ENCODE results near the gene TNIK. TPM values are rescaled to one million over a fixed set of nuclear protein-coding genes. Genes with fewer than 3 reads are reported as not detected.

The TNIK gene
- total RNA-seq, 6 donors from 2014 or later: 23.2 to 74.4 (median 38.3) TPM

GRCh38 chr3:171026597-171027293, 433.5 kb downstream of the TNIK start, which contains the start of gene SLC2A2:
TSS of gene SLC2A2 (minus strand) at chr3:171026720. CDS start at chr3:171026670, 50 bp downstream.
- Histone ChIP-seq H3K27me3 (no peaks in the 10 kb centered on the region), H3K4me1 (peaks cover 0 to 11% (median 6%) of the 10 kb centered on the region in 4 donors), H3K27ac (no peak within 1 kb of the TSS), H3K36me3 (no peaks in the 10 kb centered on the region), H3K9me3 (no peaks in the 10 kb centered on the region), H3K4me3 (no peak within 1 kb of the TSS)
- WGBS, 2 donors: 88 to 93% methylated on average over 4 of the region's 4 CpGs
- no peak for DNase-seq
- TF ChIP-seq POLR2AphosphoS5 (IDR thresholded peaks at IDR 0.05) (no peak), CTCF (IDR thresholded peaks at IDR 0.05) (no peak), EP300 (IDR thresholded peaks at IDR 0.05) (no peak), POLR2A (IDR thresholded peaks at IDR 0.05) (no peak)
- ATAC-seq (ENCODE audit: low FRiP score in 2 of 2): no peak

DNA sequence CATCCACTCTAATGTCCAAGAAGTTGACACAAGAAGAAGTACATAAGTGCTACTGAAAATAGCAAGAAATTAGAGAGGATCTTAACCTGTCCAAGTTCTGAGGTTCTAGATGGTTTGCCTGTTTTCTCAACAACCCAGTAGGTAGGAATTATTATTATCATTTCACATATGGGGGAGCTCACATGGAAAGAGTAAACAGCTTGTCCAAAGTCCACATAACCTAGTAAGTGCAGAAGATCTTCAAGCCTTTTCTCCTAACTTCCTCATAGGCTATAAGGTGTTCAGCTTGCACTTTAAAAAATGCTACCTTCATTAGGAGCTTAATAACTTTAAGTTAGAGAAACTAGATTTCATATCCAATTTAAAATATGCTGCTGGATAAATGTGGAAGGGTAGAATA, 436.6 kb downstream of the TNIK start:
- DNase-seq (no peak), ATAC-seq (ENCODE audit: low FRiP score in 2 of 2) (no peak)
- TF ChIP-seq EP300 (IDR thresholded peaks at IDR 0.05) (no peak), CTCF (IDR thresholded peaks at IDR 0.05) (no peak), POLR2AphosphoS5 (IDR thresholded peaks at IDR 0.05) (no peak), POLR2A (IDR thresholded peaks at IDR 0.05) (no peak)
- Histone ChIP-seq H3K9me3 (no peaks in the 10 kb centered on the region), H3K27ac (no peak overlapping the region), H3K4me3 (no peak overlapping the region), H3K4me1 (peaks cover 0 to 8% (median 5%) of the 10 kb centered on the region in 4 donors), H3K36me3 (no peaks in the 10 kb centered on the region), H3K27me3 (no peaks in the 10 kb centered on the region)

GRCh38 chr3:171021377-171021776, 438.8 kb downstream of the TNIK start:
- Histone ChIP-seq H3K27me3 (no peaks in the 10 kb centered on the region), H3K36me3 (no peaks in the 10 kb centered on the region), H3K4me1 (no peaks in the 10 kb centered on the region), H3K27ac (no peak overlapping the region), H3K4me3 (no peak overlapping the region), H3K9me3 (no peaks in the 10 kb centered on the region)
- TF ChIP-seq POLR2AphosphoS5 (IDR thresholded peaks at IDR 0.05): no peak
- no peak for TF ChIP-seq EP300 (IDR thresholded peaks at IDR 0.05)
- TF ChIP-seq CTCF (IDR thresholded peaks at IDR 0.05): no peak
- no peak for TF ChIP-seq POLR2A (IDR thresholded peaks at IDR 0.05)
- ATAC-seq (ENCODE audit: low FRiP score in 2 of 2): no peak
- 78 to 86% methylated on average over 4 of the region's 4 CpGs for WGBS, 2 donors
- DNase-seq: no peak

GRCh38 chr3:171018156-171018935, 441.9 kb downstream of the TNIK start:
- 63 to 64% methylated on average over 5 to 6 of the region's 6 CpGs for WGBS, 2 donors
- TF ChIP-seq POLR2A (IDR thresholded peaks at IDR 0.05): no peak
- TF ChIP-seq CTCF (IDR thresholded peaks at IDR 0.05): no peak
- TF ChIP-seq EP300 (IDR thresholded peaks at IDR 0.05): no peak
- no peak for TF ChIP-seq POLR2AphosphoS5 (IDR thresholded peaks at IDR 0.05)
- Histone ChIP-seq H3K4me1 (peaks cover 0 to 3% (median 0%) of the 10 kb centered on the region in 4 donors), H3K27ac (no peak overlapping the region), H3K27me3 (no peaks in the 10 kb centered on the region), H3K4me3 (no peak overlapping the region), H3K36me3 (no peaks in the 10 kb centered on the region), H3K9me3 (no peaks in the 10 kb centered on the region)
- DNase-seq (no peak), ATAC-seq (ENCODE audit: low FRiP score in 2 of 2) (no peak)

All from upper lobe of left lung (tissue), 6 donors.